Skeletal muscle tissue (tissue), 4 donors: Measurements from ENCODE around the gene FOXP3. TPM values are rescaled to one million over a fixed set of nuclear protein-coding genes. Genes with fewer than 3 reads are reported as not detected.

Source experiments
- H3K27ac ChIP-seq: one replicate; pipeline ENCODE4 v1.7.0; 2013; ENCODE audit warnings: mild to moderate bottlenecking, low read depth, low read length, inconsistent platforms
- H3K27me3 ChIP-seq, 3 donors: one replicate each; pipeline ENCODE4 v1.7.0; 2013; ENCODE audit warnings: low read length in 3 of 3; ENCODE audit not compliant: control insufficient read depth in 3 of 3, insufficient read depth in 3 of 3
- H3K36me3 ChIP-seq, 3 donors: one replicate each; pipeline ENCODE4 v1.7.0; 2013; ENCODE audit warnings: low read length in 3 of 3; ENCODE audit not compliant: control insufficient read depth in 3 of 3, insufficient read depth in 3 of 3
- H3K4me1 ChIP-seq, 3 donors: one replicate each; pipeline ENCODE4 v1.7.0; 2013; ENCODE audit warnings: low read length in 3 of 3, mild to moderate bottlenecking in 3 of 3; ENCODE audit not compliant: control insufficient read depth in 3 of 3, insufficient read depth in 3 of 3
- H3K4me3 ChIP-seq, 3 donors: one replicate each; pipeline ENCODE4 v1.7.0; 2013; ENCODE audit warnings: low read length in 3 of 3
- H3K9ac ChIP-seq, 3 donors: one replicate each; pipeline ENCODE4 v1.7.0; 2013; ENCODE audit warnings: low read length in 3 of 3, mild to moderate bottlenecking in 3 of 3, moderate library complexity in 2 of 3, low read depth in 1 of 3
- H3K9me3 ChIP-seq, 3 donors: one replicate each; pipeline ENCODE4 v1.7.0; 2013; ENCODE audit warnings: low read length in 3 of 3; ENCODE audit not compliant: control insufficient read depth in 3 of 3
- total RNA-seq: library from RNA; depleted of rRNA; stranded (reverse); fragments of >200 nt; gene quantifications from one replicate; pipeline ENCODE4 v1.2.3, GENCODE V29; 2014
- donor health status: Osteomylitis.

Gene FOXP3
- total RNA-seq, 1 donor from 2014 or later: not detected

DNA sequence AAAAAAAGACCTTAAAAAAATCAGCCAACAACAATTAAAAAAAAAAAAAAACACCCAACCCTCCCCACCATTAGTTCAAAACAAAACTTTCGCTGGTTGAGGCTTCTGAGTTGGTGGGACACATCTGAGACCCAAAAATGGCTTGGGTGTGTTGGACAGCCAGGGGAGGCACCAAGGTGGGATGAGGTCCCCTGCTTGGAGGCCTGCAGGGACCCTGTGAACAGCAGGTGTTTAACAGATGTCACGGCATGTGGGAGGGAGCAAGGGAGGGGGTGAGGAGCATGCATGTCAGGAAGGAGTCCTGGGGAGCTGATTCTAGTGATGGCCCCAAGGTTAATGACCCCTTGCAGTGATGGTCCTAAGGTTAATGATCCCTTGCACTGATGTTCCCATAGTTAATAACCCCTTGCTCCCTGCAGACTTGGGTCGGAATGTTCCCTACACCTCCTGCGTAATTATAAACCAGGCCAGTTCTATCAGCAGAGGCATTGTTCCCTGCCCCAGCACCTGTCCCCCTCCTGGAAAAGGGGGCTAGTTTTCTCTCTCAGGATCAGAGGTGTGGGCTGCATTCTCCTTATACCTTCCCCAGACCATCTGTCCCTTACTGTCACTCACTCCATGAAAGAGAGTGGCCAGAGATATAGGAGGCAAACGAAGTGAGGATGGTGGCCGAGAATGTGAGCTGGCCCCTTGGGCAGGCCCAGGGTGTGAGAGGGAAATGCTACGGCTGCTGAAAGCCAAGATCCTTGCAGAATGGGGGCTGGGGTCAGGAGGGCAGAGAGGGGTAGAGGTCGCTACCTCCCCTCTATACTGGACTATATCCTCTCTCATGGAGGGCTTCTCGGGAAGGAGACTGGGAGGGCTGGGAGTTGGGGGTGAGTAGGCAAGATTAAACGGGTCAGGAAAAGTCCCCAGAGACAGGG, 2.3 kb upstream of the FOXP3 start:
- no peaks in the 10 kb centered on the region for H3K36me3 ChIP-seq
- no peaks in the 10 kb centered on the region for H3K27me3 ChIP-seq
- H3K4me3 ChIP-seq: no peak overlapping the region
- H3K27ac ChIP-seq: no peak overlapping the region
- H3K4me1 ChIP-seq: peaks cover 12 to 20% (median 13%) of the 10 kb centered on the region in 3 donors
- H3K9ac ChIP-seq: no peak overlapping the region
- H3K9me3 ChIP-seq: no peaks in the 10 kb centered on the region

DNA sequence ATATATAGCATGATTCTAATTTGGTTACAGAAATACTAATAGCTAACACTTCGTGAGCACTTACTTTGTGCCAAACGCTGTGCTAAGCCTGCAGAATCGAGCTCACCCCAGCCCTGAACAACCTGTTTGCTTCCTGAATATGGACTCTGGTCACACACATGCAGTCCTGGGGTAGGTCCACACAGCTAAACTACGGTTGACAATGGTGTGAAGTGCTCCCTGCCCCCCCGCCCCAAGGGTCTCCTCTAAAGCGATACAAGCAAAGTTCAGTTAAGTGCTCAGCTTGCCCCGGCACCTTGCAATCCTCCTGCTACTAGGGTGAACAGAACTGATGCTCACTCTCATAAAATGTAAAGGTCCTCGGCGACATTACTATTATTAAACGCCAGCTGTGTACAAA, 879 bp downstream of the FOXP3 start:
- Histone ChIP-seq H3K4me3 (no peak overlapping the region), H3K27me3 (no peaks in the 10 kb centered on the region), H3K27ac (no peak overlapping the region), H3K9ac (no peak overlapping the region), H3K9me3 (no peaks in the 10 kb centered on the region), H3K4me1 (peaks cover 0 to 2% (median 2%) of the 10 kb centered on the region in 3 donors), H3K36me3 (no peaks in the 10 kb centered on the region)

DNA sequence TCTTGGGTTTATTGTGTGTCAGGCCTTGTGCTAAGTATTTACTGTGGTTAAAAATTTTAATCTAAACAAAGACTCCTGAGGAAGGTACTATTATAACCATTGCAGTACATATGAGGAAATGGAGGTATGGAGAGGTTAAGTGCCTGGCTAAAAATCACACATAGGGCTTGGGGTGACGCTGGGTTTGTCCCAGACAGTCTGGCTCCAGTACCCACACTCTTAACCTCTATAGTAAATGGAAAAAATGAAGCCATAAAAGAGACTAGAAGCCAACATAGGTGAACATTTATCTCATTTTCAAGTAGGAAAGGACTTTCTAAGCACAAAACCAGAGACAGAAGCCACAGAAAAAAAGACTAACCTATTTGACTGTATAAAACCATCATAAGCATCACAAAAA, 1.9 kb downstream of the FOXP3 start:
- H3K9me3 ChIP-seq: no peaks in the 10 kb centered on the region
- no peak overlapping the region for H3K27ac ChIP-seq
- H3K4me1 ChIP-seq: no peaks in the 10 kb centered on the region
- H3K27me3 ChIP-seq: no peaks in the 10 kb centered on the region
- H3K4me3 ChIP-seq: no peak overlapping the region
- H3K9ac ChIP-seq: no peak overlapping the region
- H3K36me3 ChIP-seq: no peaks in the 10 kb centered on the region

DNA sequence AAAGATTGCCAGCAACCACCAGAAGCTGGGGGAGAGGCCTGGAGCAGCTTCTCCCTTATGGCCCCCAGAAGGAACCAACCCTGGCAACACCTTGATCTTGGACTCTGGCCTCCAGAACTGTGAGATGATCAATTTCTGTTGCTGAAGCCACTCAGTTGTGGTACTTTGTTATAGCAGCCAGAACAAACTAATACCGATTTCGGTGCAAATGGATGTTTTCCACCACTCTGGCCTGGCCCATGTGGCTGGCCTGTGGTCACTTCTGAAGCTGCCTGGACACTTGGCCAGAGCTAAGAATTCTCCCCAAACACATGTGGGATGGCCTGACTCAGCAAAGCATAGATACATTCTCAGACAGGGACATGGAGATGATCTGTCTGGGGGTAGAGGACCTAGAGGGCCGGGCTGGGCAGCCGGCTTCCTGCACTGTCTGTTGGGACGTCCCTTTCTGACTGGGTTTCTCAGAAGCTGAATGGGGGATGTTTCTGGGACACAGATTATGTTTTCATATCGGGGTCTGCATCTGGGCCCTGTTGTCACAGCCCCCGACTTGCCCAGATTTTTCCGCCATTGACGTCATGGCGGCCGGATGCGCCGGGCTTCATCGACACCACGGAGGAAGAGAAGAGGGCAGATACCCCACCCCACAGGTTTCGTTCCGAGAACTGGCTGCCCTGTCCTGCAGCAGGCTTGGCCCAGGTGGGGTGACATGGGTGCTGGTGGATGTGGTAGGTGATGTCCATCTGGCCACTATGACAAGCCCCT, 4.1 kb downstream of the FOXP3 start:
- Histone ChIP-seq H3K9me3 (no peaks in the 10 kb centered on the region), H3K4me3 (no peak overlapping the region), H3K27ac (no peak overlapping the region), H3K9ac (no peak overlapping the region), H3K4me1 (no peaks in the 10 kb centered on the region), H3K27me3 (no peaks in the 10 kb centered on the region), H3K36me3 (no peaks in the 10 kb centered on the region)

DNA sequence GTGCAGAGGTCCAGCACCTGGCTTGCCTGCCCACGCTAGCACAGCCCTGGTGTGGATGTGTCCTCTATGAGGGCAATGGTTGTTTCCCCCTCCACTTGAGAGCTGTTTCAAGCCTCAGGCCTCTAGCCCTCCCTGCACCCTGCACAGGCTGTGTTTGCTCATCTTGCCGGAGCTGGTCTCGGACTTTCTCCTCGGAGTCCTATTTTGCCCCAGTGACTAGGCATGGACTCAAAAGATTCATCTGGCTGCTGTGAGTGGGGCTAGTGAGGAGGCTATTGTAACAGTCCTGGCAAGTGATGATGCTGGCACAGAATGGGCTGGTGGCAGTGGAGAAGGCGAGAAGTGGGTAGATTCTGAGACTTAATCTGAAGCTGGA, 5.8 kb downstream of the FOXP3 start:
- Histone ChIP-seq H3K4me1 (no peaks in the 10 kb centered on the region), H3K36me3 (no peaks in the 10 kb centered on the region), H3K4me3 (no peak overlapping the region), H3K9me3 (no peaks in the 10 kb centered on the region), H3K27ac (no peak overlapping the region), H3K27me3 (no peaks in the 10 kb centered on the region), H3K9ac (no peak overlapping the region)

DNA sequence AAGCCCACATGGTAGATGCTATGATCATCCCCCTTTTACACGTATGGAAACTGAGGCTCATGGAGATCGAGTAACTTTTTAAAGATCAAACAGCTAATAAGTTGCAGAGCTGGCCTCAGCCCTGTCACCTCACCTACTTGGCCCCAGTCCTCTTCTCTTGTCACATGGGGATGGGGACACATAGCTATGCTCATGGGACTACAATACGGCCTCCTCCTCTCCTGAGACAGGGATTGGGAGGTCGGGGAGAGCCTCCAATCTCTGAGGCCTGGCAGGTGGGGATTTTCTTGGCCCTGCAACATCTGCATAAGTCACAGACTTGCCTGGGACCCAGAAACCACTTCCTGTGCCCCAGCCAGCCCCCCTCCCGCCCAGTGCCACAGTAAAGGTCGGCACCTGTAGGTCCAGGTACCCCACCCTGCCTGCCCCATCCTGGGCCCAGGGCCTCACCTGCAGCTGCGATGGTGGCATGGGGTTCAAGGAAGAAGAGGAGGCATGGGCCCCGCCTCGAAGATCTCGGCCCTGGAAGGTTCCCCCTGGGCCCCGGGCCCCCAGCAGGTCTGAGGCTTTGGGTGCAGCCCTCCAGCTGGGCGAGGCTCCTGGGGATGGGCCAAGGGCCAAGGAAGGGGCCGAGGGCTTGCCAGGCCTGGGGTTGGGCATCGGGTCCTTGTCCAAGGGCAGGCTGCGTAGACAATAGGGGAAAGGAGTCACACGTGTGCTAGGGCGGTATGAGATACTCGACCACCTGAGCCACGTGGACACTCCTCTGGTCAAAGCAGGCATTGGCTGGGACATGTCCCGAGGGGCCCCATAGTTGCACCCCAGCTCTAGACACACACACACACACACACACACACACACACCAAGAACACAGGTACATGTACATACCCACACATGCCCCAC, 6.4 kb downstream of the FOXP3 start:
- Histone ChIP-seq H3K36me3 (no peaks in the 10 kb centered on the region), H3K27ac (no peak overlapping the region), H3K4me1 (no peaks in the 10 kb centered on the region), H3K9me3 (no peaks in the 10 kb centered on the region), H3K9ac (no peak overlapping the region), H3K4me3 (no peak overlapping the region), H3K27me3 (no peaks in the 10 kb centered on the region)

DNA sequence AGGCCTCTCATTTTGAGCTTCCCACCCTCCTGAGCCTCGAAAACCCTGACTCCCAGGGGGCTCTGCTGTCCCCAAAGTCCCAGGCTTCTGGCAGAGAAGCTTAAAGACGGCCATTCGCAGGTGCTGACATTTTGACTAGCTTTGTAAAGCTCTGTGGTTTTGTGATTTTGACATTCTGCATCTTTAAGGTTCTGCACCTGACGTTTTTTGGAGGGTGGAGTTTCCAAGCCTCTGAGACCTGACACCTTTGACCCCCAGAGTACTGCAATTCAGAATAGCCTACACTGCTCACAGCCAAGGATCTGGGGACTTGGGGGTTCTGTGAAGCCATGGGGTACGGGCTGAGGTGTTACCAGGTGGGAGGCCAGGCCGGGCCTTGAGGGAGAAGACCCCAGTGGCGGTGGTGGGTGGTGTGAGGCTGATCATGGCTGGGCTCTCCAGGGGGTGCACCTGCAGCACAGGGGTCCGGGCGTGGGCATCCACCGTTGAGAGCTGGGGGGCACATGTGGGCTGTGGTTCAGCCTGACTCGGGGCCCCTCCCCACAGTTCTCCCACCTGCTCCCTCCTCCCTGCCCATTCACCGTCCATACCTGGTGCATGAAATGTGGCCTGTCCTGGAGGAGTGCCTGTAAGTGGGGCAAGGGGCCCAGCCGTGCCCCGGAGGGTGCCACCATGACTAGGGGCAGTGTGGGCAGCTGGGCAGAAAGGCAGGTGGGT, 7.3 kb downstream of the FOXP3 start:
- H3K27me3 ChIP-seq: peaks cover 0 to 4% (median 0%) of the 10 kb centered on the region in 3 donors

DNA sequence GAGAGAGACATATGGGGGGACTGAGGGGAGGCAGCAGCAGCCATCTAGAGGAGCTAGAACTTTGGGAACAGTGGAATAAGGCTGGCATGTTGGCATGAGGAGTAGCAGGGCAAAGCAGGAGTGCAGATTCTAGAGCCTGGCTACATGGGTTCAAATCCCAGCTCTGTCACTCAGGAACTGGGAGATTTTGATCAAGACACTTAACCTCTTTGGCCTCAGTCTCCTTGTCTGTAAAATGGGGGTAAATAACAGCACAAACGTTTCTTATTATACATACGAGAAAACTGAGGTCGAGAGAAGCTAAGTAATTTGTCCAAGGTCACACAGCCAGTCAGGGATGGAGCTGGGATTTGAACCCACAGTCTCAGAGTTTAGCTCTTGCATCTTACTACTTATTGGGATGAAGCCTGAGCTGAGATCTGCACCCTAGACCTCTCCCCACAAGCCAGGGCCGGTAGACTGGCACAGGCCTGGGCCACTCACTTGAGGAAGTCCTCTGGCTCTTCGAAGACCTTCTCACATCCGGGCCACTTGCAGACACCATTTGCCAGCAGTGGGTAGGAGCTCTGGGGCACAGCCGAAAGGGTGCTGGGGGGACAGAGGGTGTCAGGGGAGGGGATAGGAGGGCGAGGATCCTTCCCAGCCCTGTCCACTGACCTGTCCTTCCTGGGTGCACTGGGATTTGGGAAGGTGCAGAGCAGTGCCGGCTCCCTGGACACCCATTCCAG, 8.1 kb downstream of the FOXP3 start:
- Histone ChIP-seq H3K36me3 (no peaks in the 10 kb centered on the region), H3K4me1 (no peaks in the 10 kb centered on the region), H3K9ac (no peak overlapping the region), H3K27me3 (peaks cover 0 to 4% (median 0%) of the 10 kb centered on the region in 3 donors), H3K9me3 (no peaks in the 10 kb centered on the region), H3K27ac (no peak overlapping the region), H3K4me3 (no peak overlapping the region)

More for the DNA sequence above, 7.3 kb downstream of the FOXP3 start:
- Histone ChIP-seq H3K4me1 (no peaks in the 10 kb centered on the region), H3K27ac (no peak overlapping the region), H3K4me3 (no peak overlapping the region), H3K9ac (no peak overlapping the region), H3K36me3 (no peaks in the 10 kb centered on the region), H3K9me3 (no peaks in the 10 kb centered on the region)

DNA sequence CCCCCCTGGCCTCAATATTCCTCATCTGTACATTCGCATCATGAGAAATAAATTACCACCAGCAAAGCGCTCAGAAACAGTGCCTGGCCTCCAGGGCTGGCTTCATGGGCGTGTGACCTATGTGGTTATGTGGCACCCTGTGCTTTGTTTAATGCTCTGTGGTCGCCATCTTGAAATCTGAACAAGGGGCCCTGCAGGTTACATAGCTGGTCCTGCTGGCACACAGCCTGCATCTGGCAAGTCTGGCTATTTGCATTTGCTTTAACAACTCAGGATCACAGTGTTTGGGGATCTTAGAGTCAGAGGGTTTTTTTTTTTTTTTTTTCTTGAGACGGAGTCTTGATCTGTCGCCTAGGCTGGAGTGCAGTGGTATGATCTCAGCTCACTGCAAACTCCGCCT, 9.9 kb downstream of the FOXP3 start:
- Histone ChIP-seq H3K36me3 (peaks cover 0 to 7% (median 0%) of the 10 kb centered on the region in 3 donors), H3K27ac (no peak overlapping the region), H3K27me3 (peaks cover 0 to 4% (median 0%) of the 10 kb centered on the region in 3 donors), H3K4me1 (no peaks in the 10 kb centered on the region), H3K9me3 (no peaks in the 10 kb centered on the region), H3K4me3 (no peak overlapping the region), H3K9ac (no peak overlapping the region)
